Renal pelvis (tissue), 4 donors: ENCODE data around the gene PAFAH1B1. TPM values are rescaled to one million over a fixed set of nuclear protein-coding genes. Genes with fewer than 3 reads are reported as not detected.
"Not testable (repeated sequence)": the region's sequence is repeated elsewhere in the genome, so short reads cannot be mapped to it uniquely, and the experiment has no call there.

Experiments used
- DNase-seq: peaks from one replicate; pipeline ENCODE4 v3.0.0-alpha.2; 2013
- polyA plus RNA-seq, 3 donors: library from polyadenylated mRNA; unstranded; fragments of 120-200 nt; gene quantifications; one replicate each; pipeline ENCODE4 v1.2.1, GENCODE V29; 2013; ENCODE audit not compliant: insufficient read length in 3 of 3

Gene PAFAH1B1
- polyA plus RNA-seq, 3 donors, result 117 to 163 (median 139) TPM

DNA sequence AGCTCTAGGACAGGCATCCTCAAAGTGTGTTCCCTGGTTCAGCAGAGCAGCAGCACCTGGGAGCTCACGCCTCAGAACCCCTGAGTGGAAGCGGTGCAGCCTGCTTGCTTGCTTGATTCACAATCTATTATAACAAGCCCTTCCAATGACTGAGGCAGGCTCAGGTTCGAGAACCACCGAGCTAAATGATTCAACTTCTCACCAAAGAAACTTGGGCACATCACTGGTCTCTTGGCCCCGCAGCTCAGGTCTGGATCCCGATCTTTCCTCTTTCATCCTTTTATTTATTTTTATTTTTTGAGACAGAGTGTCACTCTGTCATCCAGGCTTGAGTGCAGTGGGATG lies 93.6 kb downstream of the PAFAH1B1 start:
- no peak for DNase-seq

DNA sequence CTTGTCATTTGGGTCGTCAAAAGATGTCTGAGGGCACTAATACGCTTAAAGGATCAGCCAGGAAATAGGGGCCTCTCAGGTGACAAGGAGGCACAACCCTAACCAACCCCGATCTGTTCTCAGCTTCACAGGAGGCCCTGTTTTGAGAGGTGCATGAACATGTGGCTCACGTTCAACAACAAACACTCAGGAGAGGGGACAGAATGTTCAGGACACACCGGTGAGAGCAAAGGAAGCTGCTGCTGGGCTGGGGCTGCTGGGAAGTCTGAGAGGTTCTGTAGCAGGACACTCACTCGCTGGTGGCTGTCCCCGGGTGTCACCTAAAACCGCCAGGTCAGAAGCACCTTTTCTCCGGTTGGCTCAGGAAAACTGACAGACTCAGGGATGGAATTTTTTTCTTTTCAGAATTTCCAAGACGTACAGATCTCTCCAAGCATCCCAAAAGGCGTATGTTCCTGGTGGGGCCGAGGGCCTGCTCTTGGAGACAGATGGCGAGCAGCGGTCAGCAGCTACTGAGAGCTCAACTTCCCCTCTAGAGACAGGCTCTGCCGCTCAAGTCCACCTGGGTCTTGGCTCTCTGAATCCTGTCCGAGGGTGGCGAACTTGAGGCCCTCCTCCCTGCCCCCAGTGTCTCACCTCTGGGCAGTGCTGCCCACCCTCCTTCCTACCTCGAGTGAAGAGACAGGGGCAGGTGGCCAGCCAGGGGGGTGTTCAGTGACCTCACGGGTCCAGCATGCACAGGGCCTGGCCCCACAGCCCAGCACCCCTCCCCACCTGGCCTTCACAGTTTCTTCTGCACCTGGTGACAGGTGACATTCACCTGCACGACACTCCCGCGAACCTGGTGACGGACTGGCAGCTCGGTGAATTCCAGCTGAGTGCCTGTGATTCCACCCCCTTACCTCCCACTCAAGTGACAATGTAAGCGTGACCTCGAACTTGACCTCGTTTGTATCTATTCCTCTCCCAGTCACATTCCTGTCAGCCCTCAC lies 95.2 kb downstream of the PAFAH1B1 start:
- DNase-seq, result peak; percentile 40

DNA sequence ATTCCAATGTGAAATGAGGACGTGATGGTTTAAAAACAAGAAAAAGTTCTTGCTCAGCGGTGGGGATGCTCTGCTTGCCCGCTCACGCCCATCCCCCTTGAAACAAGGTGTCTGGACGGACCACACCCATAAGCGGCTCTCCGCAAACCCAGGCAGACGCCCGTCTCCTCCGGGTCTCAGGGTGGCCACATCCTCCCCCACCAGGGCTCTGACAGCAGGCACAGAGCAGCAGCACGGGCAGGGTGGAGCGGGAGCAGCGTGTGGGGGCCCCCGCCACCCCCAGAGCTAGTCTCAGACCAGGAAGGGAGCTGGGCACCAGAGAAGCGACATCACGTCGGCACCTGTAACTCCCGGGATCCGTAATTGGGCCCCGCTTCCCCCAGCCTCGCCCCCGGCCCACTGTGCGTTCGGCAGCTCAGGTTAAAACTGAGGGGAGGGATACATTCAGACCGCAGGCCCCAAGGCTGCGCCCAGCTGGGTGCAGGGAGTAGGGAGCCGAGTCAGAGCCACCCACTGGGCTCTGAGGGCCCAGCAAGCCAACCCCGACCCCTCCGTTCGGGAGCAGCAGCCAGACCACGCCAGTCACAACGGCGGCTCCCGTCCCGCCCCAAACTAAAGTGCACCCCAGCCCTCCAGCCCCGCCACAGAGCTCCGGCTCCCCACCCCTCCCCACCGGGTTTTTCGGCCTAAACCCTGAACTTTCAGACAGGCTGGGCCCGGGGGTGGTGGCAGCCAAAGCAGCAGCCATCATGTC lies 96.1 kb downstream of the PAFAH1B1 start:
- no peak for DNase-seq

DNA sequence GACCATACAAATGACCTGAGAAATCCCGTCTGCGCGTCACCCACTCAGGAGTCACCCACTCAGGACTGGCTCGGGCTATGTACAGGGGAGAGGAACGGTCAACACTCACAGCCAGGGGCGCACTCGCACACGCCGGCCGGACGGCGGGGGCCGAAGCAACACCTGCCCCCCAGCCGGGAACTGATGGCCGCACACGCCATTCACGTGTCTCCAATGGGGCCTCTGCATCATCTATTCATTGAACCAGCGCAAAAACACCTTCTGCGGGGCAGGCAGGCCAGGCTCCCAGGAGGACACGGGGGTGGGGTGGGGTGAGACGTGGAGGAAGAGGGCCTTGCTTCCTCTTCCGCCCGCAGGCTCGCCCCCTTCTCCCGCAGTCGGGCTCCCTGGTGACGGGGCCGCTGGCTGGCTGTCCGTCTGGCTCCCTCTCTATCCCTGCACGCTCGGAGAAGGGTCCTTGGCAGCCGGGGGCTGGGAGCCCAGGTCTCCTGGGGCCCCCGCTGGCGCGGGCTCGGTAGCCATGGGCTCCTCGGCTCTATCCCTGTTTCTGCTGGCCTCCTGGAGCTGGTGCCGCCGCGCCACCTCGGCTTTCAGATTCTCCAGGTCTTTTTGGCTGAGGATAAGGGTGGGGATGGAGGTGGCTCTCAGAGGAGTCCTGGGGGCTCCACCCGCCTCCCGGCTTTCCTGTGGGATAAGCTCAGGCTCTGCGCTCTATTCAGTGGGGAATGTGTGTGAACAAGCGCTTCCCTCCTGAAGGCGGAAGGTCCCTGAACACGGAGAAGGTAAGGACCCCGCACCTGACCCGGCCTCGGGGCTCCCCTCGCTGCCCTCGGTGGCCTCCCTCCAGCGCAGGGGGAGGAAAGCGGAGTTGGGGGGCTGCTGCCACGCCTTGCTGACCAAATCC lies 97.0 kb downstream of the PAFAH1B1 start:
- DNase-seq, result no peak

DNA sequence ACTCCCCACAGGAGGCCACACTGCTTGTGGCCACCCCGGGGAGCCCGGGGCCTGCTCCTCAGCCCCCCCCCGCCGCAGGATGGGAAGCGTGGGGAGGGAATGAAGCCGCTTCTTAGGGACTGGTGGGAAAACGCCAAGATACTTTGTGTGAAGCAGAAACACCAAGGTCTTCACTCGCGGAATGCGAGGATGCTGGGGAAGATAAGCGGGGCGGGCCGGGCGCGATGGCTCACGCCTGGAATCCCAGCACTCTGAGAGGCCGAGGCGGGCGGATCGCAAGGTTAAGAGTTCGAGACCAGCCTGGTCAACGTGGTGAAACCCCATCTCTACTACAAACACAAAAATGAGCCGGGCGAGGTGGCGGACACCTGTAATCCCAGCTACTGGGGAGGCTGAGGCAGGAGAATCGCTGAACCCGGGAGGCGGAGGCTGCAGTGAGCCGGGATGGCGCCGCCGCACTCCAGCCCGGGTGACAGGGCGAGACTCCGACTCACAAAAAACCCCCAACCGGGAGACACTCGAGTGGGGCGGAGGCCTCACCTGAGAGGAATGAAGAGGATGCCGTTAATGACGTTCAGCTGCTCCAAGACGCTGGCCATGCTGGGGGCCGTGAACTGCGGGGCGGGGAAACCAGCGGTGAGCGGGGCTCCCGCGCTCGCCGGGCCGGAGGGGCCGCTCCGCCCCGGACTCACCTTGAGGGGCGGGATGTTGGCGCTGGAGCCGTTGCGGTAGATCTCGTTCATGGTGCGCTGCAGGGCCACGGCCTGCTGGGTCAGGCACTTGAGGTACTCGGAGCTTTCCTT lies 97.8 kb downstream of the PAFAH1B1 start:
- no peak for DNase-seq

DNA sequence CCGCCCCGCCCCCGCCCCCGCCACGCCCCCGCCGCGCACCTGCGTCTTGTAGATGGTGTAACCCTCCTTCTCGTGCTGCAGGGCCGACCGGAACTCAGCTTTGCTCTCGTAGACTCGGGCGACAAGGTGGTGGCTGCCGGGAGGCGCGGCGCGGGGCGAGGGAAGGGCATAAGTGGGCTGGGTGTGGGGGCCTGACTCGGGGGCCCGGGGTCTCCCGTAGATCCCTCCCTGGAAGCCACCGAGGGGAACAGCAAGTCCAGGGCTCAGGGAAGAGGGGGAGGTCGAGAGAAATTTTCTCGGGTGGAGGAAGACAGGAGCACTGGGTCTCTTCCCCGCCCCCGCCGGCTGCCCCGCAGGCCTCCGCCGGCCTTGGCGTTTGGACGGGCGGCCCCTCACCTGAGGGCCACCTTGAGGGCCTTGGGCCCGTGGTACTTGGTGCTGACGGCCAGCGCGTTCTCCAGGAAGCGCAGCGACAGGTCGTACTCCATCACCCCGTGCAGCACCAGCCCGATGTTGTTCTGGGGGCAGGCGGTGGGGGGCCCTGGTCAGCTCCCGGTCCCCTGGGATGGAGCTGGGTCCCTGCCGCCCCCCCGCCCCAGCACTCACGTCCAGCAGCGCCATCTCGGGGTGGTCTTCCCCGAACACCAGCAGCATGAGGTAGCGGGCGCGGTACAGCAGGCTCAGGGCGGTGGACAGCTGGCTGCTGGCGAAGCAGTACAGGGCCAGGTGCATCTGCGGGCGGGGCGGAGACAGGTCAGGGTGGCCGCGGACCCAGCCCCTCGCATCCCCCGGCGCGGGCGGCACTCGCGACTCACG lies 98.7 kb downstream of the PAFAH1B1 start:
- no peak for DNase-seq

GRCh38 chr17:2692781-2693135 lies 99.3 kb downstream of the PAFAH1B1 start:
- no peak for DNase-seq

- no peak for DNase-seq
Measured at GRCh38 chr17:2693561-2694380, 100.3 kb downstream of the PAFAH1B1 start.

GRCh38 chr17:2694381-2695242 lies 101.2 kb downstream of the PAFAH1B1 start:
- no peak for DNase-seq

DNA sequence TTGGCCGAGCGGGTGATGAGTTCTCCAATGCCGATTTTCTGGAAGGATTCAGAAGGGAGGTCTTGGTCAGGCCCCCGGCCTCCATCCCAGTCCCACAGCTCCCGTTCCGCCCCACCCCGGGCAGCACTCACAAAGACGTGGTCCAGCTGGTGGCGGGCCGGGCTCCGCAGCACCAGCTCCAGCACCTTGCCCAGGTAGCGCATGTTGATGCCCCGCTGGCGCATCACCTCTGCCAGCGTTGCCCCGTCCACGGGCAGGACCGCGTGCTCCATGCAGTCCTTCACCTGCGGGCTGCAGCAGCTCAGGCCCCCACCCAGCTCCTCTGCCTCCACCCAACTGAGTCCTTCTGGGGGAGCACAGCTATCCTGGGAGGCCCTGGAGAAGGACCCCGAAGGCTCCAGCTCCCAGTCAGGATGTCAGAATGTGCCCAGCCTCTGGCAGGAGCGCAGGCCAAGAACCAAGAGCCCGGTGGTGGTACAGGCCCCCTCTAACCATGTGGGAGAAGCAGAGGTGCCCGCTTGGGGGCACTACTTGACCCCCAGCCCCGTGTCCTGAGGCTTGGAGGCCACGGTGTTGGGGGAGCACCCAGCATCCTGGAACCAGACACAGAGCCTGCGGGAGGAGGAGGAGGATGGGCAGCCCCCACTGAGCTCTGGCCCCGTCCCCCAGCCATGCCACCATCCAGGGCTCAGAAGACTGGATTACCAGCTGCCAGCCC lies 101.9 kb downstream of the PAFAH1B1 start:
- DNase-seq, result no peak

DNA sequence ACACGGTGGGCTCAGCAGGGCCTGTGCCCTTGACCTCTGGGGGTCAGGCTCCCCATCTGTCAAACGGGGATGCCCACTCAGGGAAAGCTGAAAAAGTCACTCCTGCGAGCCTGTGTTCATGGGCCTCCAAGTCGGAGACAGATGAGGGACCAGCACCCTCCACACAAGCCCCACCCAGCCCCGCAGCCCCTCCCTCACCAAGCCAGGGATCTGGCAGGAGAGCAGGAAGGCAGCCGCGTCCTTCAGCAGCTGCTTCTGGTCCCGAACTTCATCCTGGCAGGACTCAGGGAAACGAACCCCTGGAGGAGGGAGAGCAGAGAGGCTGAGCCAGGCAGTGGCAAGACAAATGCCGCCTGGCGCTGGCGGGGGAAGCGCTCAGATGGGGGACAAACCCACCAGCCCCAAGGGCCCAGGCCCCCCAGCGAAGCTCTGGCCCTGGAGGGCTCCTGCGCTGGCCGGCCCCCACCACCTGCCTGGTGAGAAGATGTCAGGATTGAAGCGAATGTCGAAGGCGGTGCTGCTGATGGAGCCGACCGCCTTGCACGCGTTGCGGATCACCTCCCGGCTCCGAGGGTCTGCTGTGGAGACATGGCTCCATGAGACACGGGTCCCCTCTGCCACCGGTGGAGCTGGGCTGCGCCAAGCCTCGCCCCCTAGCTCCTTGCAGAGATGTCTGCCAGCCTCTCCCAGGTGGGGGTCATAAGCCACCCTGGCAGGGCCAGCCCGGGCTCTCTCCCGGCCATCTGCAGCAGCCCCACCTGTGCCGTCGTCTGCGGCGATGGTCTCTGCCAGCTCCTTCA lies 102.7 kb downstream of the PAFAH1B1 start:
- DNase-seq, result no peak

DNA sequence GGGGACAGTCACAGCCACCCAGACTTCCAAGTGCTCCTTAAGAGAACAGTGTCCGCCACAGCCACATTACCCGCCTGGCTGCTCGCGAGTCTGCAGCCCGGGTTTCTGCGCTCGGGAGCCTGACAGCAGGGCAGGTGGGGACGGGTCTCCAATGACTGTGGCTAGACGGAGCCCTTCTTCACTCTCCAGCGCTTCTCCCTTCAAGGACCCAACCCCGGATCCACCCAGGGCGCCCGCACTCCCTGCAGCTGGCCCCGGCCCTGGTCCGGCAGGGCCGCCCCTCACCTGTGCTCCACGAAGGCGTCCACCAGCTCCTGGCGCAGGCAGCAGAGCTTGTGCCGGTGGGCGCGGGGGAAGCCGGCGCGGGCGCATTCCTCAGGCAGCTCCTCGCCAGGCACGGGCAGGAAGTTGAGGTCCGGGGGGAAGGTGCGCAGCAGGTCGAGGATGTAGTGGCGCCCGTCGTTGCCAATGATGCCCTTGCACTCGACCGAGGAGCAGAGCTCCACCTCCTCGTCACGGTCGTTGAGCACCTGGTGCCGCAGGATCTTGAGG lies 104.2 kb downstream of the PAFAH1B1 start:
- no peak for DNase-seq

GRCh38 chr17:2699216-2699805 lies 105.9 kb downstream of the PAFAH1B1 start:
- DNase-seq, result not testable (repeated sequence)

- no peak for DNase-seq
Measured at GRCh38 chr17:2700030-2700490, 106.6 kb downstream of the PAFAH1B1 start.

DNA sequence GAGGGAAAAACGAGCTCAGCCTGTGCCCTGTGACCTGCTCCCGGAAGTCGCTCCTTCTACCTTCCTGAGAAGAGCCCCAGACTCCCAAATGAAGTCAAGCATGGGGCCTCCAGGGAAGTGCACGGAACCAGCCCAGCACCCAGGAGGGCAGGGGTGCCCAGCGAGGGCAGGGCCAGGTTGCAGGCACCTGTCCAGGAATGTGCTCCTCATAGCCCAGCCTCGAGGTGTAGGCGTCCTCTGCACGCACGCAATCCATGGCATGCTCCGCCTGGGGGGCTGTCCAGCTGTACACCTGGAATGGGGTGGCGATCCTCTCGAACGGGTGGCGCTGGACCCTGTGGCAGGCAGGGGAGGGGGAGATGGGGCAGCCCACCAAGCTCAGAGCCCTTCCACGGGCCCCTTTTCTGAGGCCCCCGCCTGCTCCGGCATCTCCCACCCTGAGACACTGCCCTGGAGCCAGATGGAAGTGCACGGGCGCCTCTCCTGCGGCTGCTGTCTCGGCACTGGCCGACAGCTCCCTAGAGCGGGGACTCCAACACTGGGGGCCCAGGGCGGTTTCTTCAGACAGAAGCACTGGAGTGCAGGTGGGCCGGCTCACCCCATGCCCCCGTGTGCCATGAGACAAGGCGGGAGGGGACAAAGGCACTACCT lies 107.2 kb downstream of the PAFAH1B1 start:
- no peak for DNase-seq
